Fibroblast of pulmonary artery (primary cell): Measurements from ENCODE around the gene DNAJC3.

ENCODE experiments used
- DNase-seq: peaks from one replicate; pipeline ENCODE4 v3.0.0-alpha.2; 2010; ENCODE audit warnings: low read depth
- H3K4me3 ChIP-seq: replicated peaks from 2 replicates; pipeline ENCODE4 v1.5.1; 2011; ENCODE audit warnings: low read depth, mild to moderate bottlenecking, control low read depth, low read length, moderate library complexity
- TF ChIP-seq, protein P1 (sequence below): IDR thresholded peaks from 2 replicates; pipeline ENCODE4 v1.5.1; 2011; ENCODE audit warnings: mild to moderate bottlenecking, control low read depth, low read length, inconsistent platforms; ENCODE audit errors: missing control alignments

The DNAJC3 gene

GRCh38 chr13:95647321-95647720 is 29.6 kb upstream of the DNAJC3 start:
- TF ChIP-seq, protein P1, sequence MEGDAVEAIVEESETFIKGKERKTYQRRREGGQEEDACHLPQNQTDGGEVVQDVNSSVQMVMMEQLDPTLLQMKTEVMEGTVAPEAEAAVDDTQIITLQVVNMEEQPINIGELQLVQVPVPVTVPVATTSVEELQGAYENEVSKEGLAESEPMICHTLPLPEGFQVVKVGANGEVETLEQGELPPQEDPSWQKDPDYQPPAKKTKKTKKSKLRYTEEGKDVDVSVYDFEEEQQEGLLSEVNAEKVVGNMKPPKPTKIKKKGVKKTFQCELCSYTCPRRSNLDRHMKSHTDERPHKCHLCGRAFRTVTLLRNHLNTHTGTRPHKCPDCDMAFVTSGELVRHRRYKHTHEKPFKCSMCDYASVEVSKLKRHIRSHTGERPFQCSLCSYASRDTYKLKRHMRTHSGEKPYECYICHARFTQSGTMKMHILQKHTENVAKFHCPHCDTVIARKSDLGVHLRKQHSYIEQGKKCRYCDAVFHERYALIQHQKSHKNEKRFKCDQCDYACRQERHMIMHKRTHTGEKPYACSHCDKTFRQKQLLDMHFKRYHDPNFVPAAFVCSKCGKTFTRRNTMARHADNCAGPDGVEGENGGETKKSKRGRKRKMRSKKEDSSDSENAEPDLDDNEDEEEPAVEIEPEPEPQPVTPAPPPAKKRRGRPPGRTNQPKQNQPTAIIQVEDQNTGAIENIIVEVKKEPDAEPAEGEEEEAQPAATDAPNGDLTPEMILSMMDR = no peak
- no peak for DNase-seq

GRCh38 chr13:95650696-95651095 is 26.2 kb upstream of the DNAJC3 start:
- DNase-seq = no peak
- TF ChIP-seq, protein P1 = no peak
- H3K4me3 ChIP-seq = no peak overlapping the region

More at GRCh38 chr13:95647321-95647720, 29.6 kb upstream of the DNAJC3 start:
- H3K4me3 ChIP-seq = no peak overlapping the region

- no peak for DNase-seq
- TF ChIP-seq, protein P1 = no peak
- no peak overlapping the region for H3K4me3 ChIP-seq
Measured at GRCh38 chr13:95652244-95652764, 24.6 kb upstream of the DNAJC3 start.

DNA sequence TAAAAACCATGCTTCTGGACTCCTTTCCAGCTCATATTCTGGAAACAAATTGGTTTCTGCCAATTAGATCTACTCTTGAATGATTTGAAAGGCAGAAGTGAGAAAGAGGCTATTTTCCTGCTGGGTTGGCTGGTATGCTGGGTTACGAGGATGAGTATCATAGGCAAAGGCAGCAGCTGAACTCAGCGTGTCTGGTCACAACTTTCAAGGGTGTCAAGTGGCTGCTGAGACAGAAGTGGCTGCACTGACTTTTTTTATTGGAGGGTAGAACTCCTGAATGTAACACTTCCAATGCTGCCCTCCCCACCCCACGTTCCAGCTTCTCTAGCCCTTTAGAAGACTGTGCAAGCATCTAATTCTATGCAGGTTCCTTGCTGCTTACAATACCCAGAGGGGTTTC is 24.1 kb upstream of the DNAJC3 start:
- DNase-seq = no peak
- TF ChIP-seq, protein P1 = no peak
- no peak overlapping the region for H3K4me3 ChIP-seq

DNA sequence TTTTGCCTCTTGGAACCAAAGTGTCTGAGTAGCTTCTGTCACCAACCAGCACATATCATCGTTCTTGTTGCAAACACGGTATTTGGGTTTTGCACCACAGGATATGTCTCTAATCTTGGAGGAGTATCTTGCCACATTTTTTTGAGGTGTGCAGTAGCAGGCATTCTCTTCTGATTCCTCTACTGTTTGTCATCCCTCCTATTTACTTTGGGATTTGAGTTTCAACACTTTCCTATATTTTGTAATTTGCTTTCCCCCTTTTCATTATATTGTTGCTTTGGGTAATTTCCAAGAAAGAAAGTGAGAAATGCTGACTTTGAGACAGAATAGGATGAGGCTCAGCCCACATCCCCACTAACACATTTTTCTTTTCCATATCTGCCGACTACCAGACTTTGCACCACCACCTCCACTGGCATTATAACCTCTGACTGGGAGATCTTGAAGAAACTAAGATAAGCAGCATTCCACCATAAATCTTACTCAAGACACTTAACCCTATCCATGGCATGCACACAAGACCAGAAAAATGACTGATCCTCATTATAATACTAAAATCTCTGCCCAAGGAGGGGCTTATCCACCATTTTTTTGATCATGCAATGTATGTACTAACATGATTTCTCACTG is 20.4 kb upstream of the DNAJC3 start:
- DNase-seq = peak; percentile 13
- H3K4me3 ChIP-seq = no peak overlapping the region
- TF ChIP-seq, protein P1 = no peak

DNA sequence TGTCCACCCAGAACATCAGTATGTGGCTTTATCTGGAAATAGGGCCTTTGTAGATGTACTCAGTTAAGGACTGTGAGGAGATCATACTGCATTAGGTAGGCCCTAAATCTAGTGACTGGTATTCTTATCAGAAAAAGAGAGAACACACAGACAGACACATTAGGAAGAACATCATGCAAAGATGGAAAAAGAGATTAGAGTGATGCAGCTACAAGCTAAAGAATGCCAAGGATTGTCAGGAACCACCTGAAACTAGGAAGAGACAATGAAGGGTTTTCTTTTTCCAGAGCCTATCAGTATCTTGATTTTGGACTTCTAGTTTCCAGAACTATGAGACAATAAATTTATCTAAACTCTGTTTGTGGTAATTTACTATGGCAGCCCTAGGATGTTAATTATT is 17.4 kb upstream of the DNAJC3 start:
- H3K4me3 ChIP-seq = no peak overlapping the region
- no peak for DNase-seq
- TF ChIP-seq, protein P1 = no peak
